HG03103 (cell line): Measurements from ENCODE around the gene PIK3C3.
"Not testable (repeated sequence)": the region's sequence is repeated elsewhere in the genome, so short reads cannot be mapped to it uniquely, and the experiment has no call there.

Source experiments
- ATAC-seq: cut with Tn5 transposase; IDR thresholded peaks from one replicate; pipeline ENCODE4 v1.9.1; 2021; ENCODE audit warnings: low read depth; ENCODE audit not compliant: unreplicated experiment

The PIK3C3 gene

DNA sequence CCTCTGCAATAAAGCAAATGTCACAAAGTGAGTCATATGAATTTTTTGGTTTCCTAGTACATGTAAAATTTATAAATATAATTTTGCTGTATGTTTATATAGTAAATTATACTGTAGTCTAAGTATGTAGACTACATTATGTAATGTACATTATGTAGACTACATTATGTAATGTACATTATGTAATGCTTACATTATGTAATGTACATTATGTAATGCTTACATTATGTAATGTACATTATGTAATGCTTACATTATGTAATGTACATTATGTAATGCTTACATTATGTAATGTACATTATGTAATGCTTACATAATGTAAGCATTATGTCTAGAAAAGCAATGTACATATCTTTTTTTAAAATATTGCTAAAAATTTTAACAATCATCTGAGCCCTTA is 54.4 kb downstream of the PIK3C3 start:
- not testable (repeated sequence) for ATAC-seq

DNA sequence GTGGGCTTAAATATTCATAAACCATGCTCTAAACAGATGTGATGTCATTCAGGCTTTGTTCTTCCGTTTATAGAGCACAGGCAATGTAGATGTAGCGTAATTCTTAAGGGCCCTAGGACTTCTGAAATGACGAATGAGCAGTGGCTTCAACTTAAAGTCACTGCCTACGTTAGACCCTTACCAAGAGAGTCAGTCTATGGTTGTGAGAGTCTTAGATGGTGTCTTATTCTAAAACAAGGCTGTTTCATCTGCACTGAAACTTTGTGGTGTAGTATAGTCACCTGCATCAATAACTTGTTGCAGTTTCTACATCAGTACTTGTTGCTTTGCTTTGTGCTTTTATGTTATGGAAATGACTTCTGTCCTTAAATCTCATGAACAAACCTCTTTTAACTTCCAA is 56.0 kb downstream of the PIK3C3 start:
- ATAC-seq = peak; percentile 98

GRCh38 chr18:42018831-42019230 is 63.8 kb downstream of the PIK3C3 start:
- ATAC-seq = no peak

GRCh38 chr18:42024131-42024530 is 69.1 kb downstream of the PIK3C3 start:
- ATAC-seq = no peak

GRCh38 chr18:42025491-42025890 is 70.5 kb downstream of the PIK3C3 start:
- peak; percentile 30 for ATAC-seq

GRCh38 chr18:42025974-42026625 is 71.1 kb downstream of the PIK3C3 start:
- ATAC-seq = peak; percentile 89

GRCh38 chr18:42028247-42028832 is 73.3 kb downstream of the PIK3C3 start:
- no peak for ATAC-seq

GRCh38 chr18:42029092-42029491 is 74.1 kb downstream of the PIK3C3 start:
- no peak for ATAC-seq

- no peak for ATAC-seq
Observed at GRCh38 chr18:42030586-42031182, 75.7 kb downstream of the PIK3C3 start.

GRCh38 chr18:42032447-42032846 is 77.4 kb downstream of the PIK3C3 start:
- ATAC-seq = no peak

DNA sequence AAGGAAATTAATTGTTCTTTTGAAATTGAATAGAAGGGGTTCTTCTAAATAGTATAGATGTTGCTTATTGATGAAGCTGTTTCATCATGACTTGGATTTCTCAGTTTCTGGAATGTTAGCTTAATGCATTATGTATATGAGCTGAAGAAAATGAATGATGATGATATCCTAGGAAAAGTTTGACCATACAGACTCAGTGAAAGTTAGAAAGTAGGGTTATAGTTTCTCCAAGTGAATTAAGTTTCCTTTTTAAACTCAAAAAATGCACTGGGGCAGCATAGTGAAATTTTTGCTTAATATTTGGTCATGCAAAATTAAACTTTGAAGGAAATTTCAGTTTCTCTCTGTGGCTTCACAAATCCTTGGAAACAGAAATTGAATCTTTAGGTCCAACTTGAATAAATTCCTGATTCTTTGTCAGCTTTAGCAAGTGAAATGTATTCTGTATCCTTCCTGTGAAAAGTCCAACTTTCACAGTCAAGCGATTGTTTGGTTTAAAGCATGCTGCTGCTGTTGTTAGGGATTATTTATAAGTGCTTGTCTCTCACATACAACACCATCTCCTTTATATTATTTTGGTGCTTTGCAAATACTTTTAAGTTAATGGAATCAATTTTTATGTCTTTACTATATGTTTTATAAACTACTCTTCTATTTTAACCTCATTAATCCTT is 78.2 kb downstream of the PIK3C3 start:
- no peak for ATAC-seq

- no peak for ATAC-seq
Observed at GRCh38 chr18:42038936-42039335, 83.9 kb downstream of the PIK3C3 start.

- no peak for ATAC-seq
Observed at GRCh38 chr18:42039396-42039795, 84.4 kb downstream of the PIK3C3 start.

DNA sequence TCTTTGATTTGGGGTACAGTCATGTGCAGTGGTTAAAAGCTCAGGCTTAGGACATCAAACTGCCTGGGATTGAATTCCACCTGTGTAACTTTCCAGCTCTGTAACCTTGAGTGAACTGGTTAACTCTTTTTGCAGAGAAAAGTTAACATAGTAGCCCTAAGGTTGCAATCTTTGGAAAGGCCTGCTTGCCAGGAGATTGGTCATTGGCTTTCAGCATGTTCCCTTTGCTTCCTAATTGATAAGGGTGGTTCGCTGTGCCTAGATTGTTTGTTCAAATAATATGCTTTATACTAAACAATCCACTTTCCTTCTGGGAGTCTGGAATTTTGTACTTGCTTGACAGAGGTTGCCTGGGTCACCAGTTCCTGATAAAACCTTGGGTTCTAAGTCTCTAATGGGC is 86.8 kb downstream of the PIK3C3 start:
- ATAC-seq = no peak

DNA sequence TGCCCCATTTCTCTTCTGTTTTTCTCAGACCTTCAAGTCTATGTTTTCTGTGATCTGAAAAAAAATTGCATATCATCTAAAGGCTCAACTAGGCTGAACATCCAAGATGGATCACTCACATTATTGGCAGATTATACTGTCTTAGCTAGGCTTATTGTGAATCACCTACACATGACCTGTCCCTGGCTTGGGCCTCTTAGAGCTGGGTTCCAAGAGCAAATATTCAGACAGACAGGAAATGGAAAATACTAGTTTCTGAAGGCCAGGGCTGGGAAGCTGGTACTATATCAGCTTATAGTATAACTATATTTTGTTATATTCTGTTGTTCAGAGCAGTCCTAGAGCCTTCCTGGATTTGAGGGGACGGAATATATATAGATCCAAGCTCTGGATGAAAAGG is 90.3 kb downstream of the PIK3C3 start:
- no peak for ATAC-seq

DNA sequence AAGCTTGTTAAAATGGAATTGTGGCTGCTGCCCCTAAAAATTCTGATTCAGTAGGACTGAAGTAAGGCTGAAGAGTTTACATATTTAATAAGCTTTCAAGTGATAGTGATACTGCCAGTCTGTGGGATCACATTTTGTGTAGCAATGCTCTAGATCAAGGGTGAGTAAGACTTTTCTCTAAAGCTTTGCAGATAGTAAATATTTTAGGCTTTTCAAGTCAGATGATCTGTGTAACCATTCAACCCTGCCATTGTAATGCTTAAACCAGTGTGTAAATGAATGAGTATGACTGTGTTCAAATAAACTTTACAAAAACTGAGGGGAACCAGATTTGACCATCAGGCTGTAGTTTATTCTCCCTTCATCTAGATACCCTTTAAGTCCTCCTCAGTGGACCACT is 92.7 kb downstream of the PIK3C3 start:
- no peak for ATAC-seq

GRCh38 chr18:42048158-42048557 is 93.1 kb downstream of the PIK3C3 start:
- ATAC-seq = no peak

DNA sequence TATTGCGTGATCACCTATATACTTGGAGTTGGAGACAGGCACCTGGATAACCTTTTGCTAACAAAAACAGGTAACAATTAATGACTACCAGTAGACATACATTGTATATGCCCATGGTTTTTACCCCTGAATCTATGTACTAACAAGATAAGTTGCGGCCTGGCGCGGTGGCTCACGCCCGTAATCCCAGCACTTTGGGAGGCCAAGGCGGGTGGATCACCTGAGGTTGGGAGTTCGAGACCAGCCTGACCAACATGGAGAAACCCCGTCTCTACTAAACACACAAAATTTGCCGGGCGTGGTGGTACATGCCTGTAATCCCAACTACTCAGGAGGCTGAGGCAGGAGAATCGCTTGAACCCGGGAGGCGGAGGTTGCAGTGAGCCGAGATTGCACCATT is 94.5 kb downstream of the PIK3C3 start:
- ATAC-seq = not testable (repeated sequence)

GRCh38 chr18:42051411-42051810 is 96.4 kb downstream of the PIK3C3 start:
- ATAC-seq = no peak

DNA sequence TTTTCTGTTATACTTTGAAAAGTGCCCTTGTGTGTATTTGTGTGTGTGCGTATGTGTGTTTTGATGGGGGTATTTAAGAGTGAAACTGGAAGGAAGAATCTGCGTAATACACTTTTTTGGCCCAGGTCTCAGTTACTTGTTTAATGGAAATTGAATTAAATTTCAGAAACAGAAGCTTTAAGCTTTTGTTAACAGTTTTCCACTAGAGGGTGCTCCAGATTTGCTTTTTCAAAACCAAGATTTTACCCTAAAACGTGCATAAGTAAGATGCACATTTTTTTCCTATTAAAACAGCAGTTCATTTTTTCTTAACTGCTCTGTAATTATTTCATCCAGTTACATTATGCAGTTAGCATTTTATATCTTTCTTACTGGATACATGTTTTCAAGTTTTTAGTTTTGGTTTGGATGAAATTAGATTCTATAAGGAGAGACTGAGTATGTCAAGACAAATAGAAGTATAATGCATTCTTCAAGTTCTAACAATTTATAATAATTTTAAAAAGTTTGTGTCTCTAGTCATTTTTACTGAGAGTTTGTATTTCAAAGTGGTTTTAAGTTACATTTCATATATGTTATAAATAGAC is 97.2 kb downstream of the PIK3C3 start:
- ATAC-seq = no peak

DNA sequence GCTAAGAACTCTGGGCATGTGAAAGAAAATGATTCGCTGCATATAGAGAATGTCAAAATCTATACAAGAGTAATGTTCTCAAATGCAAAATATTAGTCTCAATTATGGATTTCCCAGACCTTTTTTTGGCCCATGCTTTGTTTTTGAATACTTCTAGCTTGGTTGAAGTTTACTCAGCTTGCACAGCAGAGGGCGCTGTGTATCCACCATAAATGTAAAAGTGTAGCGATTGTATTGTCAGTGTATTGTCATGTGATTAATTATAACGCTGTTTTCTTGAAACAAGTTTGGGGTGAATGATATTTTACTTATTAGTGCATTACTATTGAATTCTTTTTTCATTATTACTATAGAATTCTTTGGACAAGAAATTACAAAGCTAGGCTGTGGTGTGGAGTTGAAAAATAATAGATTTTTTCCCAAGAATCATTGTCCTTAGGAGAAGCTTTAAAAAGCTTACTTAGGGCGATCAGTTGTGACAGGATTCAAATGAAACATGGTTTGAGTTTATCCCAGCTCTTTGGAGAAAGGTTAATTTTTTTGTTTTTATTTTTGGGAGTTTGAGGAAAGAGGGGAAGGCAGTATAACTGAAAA is 98.3 kb downstream of the PIK3C3 start:
- peak; percentile 85 for ATAC-seq
